ENCODE data around the gene KLHL42.
"Not testable (repeated sequence)": the region's sequence is repeated elsewhere in the genome, so short reads cannot be mapped to it uniquely, and the experiment has no call there.

Gene KLHL42

DNA sequence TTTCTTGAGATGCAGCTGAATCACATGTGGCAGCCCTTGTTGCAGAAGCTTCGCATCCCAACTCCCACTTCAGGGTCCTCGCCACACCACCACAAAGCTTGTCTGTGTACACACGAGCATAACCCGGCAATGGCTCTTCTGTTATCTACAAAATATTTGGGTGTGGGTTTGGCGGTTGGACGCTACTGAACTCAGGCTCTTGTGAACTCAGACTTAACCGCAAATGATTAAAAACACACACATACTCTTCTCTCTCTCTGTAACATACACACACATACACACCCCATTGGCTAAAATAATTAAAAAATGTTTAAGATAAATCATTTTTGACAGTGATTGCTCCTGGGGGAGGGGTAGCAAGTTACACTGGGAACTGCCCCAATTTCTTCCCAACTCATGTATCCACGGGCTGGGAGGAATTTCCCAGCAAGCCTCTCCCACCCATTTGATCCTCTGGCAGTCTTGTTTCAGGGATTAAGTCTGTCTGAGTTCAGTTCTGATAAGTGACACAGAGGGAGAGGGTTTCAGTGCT, 63.7 kb downstream of the KLHL42 start:
- Histone ChIP-seq H3K4me3 (ENCODE audit: low read depth, low read length) (no peak overlapping the region), H3K27me3 (no peaks in the 10 kb centered on the region), H3K36me3 (no peaks in the 10 kb centered on the region), H3K9me3 (no peaks in the 10 kb centered on the region), H3K4me1 (no peaks in the 10 kb centered on the region)
- DNase-seq = no peak
- TF ChIP-seq, protein P1, sequence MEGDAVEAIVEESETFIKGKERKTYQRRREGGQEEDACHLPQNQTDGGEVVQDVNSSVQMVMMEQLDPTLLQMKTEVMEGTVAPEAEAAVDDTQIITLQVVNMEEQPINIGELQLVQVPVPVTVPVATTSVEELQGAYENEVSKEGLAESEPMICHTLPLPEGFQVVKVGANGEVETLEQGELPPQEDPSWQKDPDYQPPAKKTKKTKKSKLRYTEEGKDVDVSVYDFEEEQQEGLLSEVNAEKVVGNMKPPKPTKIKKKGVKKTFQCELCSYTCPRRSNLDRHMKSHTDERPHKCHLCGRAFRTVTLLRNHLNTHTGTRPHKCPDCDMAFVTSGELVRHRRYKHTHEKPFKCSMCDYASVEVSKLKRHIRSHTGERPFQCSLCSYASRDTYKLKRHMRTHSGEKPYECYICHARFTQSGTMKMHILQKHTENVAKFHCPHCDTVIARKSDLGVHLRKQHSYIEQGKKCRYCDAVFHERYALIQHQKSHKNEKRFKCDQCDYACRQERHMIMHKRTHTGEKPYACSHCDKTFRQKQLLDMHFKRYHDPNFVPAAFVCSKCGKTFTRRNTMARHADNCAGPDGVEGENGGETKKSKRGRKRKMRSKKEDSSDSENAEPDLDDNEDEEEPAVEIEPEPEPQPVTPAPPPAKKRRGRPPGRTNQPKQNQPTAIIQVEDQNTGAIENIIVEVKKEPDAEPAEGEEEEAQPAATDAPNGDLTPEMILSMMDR (IDR thresholded peaks at IDR 0.05; ENCODE audit: low read depth, low read length) = no peak

DNA sequence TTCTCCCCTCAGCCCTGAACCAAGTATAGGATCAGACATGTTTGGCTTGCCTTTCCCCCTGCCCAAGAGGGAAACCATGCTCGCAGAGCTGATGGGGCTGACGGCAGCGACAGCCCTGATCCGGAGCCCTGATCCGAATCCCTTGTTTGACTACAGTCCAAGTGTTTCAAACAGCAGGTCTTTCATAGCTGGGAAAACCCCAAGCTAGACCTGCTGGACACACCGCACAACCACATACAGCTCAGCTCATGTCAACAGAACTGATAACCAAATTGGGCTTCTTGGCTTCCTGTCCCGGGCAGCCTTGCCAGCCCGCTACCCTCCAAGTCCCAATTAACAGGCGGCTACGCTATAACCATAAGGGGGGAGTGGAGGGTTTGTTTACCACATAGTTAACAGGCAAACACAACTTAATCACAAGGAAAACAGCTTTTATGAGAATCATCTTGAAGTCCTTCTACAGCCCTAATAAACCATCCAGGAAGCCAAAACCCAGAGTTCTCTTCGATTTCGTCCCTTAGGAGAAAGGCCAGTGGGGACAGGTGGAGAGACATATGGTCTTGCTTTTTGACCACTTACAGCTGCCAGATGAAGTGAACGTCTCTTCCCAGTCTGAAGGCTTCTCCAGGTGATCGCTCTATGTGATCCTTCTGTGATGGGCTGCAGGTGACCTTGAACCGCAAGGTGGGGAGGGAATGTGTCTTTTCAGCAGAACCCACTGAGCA, 64.5 kb downstream of the KLHL42 start:
- H3K4me1 ChIP-seq = no peaks in the 10 kb centered on the region
- DNase-seq = no peak
- H3K9me3 ChIP-seq = no peaks in the 10 kb centered on the region
- no peak overlapping the region for H3K4me3 ChIP-seq (ENCODE audit: low read depth, low read length)
- TF ChIP-seq, protein P1 (IDR thresholded peaks at IDR 0.05; ENCODE audit: low read depth, low read length) = no peak
- no peaks in the 10 kb centered on the region for H3K27me3 ChIP-seq
- no peaks in the 10 kb centered on the region for H3K36me3 ChIP-seq

DNA sequence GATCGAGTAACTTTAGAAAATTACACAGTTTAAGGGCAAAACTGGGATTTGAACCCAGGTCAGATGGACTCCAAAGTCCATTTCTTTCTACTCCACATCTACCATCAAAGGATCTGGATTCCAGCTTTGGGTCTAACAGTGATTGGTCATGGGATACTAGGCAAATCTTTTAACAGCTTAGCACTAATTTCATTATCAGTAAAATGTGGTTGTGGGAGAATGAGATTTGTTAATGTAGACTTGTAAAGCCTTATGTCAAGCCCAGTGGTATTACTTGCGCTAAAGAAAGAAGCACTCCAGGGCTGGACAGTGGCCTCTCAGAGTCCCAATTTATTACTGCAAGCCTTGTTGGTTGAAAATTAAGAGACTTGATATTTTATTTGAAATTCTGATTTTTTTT, 65.2 kb downstream of the KLHL42 start:
- no peaks in the 10 kb centered on the region for H3K27me3 ChIP-seq
- no peak for DNase-seq
- TF ChIP-seq, protein P1 (IDR thresholded peaks at IDR 0.05; ENCODE audit: low read depth, low read length) = no peak

DNA sequence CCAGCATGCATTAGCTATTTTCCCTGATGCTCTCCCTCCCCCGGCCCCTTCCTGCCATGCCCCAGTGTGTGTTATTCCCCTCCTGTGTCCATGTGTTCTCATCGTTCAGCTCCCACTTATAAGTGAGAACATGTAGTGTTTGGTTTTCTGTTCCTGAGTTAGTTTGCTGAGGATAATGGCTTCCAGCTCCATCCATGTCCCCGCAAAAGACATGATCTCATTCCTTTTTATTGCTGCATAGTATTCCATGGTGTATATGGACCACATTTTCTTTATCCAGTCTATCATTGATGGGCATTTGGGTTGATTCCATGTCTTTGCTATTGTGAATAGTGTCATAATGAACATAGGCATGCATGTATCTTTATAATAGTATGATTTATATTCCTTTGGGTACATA, 65.7 kb downstream of the KLHL42 start:
- not testable (repeated sequence) for H3K27me3 ChIP-seq; H3K4me3 ChIP-seq (ENCODE audit: low read depth, low read length); H3K4me1 ChIP-seq; DNase-seq; H3K36me3 ChIP-seq; H3K9me3 ChIP-seq

More for the DNA sequence above, 65.2 kb downstream of the KLHL42 start:
- no peak overlapping the region for H3K4me3 ChIP-seq (ENCODE audit: low read depth, low read length)
- H3K4me1 ChIP-seq = no peaks in the 10 kb centered on the region
- H3K36me3 ChIP-seq = no peaks in the 10 kb centered on the region
- no peaks in the 10 kb centered on the region for H3K9me3 ChIP-seq

DNA sequence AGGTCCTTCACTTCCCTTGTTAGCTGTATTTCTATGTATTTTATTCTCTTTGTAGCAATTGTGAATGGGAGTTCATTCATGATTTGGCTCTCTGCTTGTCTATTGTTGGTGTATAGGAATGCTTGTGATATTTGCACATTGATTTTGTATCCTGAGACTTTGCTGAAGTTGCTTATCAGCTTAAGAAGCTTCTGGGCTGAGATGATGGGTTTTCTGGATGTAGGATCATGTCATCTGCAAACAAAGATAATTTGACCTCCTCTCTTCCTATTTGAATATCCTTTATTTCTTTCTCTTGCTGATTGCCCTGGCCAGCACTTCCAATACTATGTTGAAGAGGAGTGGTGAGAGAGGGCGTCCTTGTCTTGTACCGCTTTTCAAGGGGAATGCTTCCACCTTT, 67.3 kb downstream of the KLHL42 start:
- H3K4me3 ChIP-seq (ENCODE audit: low read depth, low read length); H3K9me3 ChIP-seq; DNase-seq; H3K4me1 ChIP-seq; H3K36me3 ChIP-seq; H3K27me3 ChIP-seq: not testable (repeated sequence)

DNA sequence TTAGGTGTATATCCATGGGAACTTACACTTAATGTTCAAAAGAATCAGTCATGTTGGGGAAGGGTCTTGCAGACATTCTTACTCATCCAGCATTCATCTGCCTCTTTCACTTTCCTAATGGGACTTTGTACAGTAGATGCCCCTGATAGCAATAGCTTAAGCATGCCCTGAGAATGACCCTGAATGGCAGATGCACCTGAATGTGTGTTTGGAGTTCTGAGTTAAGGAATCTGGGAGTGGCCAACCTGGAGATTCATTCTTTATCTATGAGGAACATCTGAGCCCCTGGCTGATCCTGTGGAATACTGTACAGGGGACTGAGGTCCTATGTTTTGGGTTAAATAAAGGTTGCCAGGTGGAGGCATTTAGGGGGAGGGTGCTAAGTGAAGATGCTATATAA, 71.3 kb downstream of the KLHL42 start:
- Histone ChIP-seq H3K9me3 (no peaks in the 10 kb centered on the region), H3K36me3 (no peaks in the 10 kb centered on the region), H3K4me3 (ENCODE audit: low read depth, low read length) (no peak overlapping the region), H3K27me3 (no peaks in the 10 kb centered on the region), H3K4me1 (no peaks in the 10 kb centered on the region)
- no peak for DNase-seq
- TF ChIP-seq, protein P1 (IDR thresholded peaks at IDR 0.05; ENCODE audit: low read depth, low read length) = no peak

DNA sequence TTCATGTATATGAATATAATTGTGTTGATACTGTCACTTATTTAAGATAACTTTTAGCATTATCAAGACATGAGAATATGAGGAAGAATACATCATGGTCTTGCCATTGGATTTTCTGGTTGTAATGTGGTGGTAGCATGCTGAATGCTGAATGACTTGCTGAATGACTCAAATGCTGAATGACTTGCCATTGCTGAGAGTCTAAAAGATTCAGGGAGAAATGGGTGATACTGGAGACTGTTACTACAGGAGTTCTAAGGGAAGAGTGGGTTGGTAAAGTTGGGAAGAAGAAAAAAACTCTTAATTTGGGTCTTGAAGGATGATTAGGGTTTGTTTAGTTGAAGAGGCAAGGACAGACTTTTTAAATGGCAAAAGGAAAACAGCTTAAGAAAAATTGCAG, 72.1 kb downstream of the KLHL42 start:
- no peaks in the 10 kb centered on the region for H3K4me1 ChIP-seq
- no peak overlapping the region for H3K4me3 ChIP-seq (ENCODE audit: low read depth, low read length)
- no peaks in the 10 kb centered on the region for H3K9me3 ChIP-seq
- TF ChIP-seq, protein P1 (IDR thresholded peaks at IDR 0.05; ENCODE audit: low read depth, low read length) = no peak
- DNase-seq = no peak
- no peaks in the 10 kb centered on the region for H3K27me3 ChIP-seq
- H3K36me3 ChIP-seq = no peaks in the 10 kb centered on the region

All from BE2C (cell line).